K562 (cell line): ENCODE results near the gene RIPK3. TPM values are rescaled to one million over a fixed set of nuclear protein-coding genes. Genes with fewer than 3 reads are reported as not detected.
A peak's percentile ranks its signal among the peaks of the same experiment; 100 is the strongest.

Source experiments
- ATAC-seq: fragments of 200-7000 bp; cut with Tn5 transposase; 3 replicates; pipeline ENCODE4 v1.9.1; 2020; ENCODE audit warnings: moderate library complexity
- BruUV-seq: library from RNA; stranded (reverse); fragments of 400-500 nt; replicated peaks from 2 replicates; lab custom pipeline; 2021; lab: Mats Ljungman, UMichigan
- CTCF ChIA-PET: fragments of 300-600 bp; formaldehyde crosslinking; extraction: SDS; loops from one replicate; lab custom pipeline; 2021; ENCODE audit warnings: low intra/inter-chr PET ratio; lab: Yijun Ruan, JAX
- POLR2A ChIA-PET: fragments of 300-600, 350-650 bp; sonication (Branson Sonifier 250); formaldehyde crosslinking; extraction: SDS; loops from one replicate; lab custom pipeline; 2021; ENCODE audit warnings: antibody characterized with exemption, inconsistent platforms; lab: Yijun Ruan, JAX
- DNase-seq, 4 experiments: peaks; one replicate each; pipeline versions ENCODE4 v3.0.0 to v3.0.0-alpha.2; 2011 to 2018; ENCODE audit warnings: low spot score in 3 of 4, mixed read lengths in 3 of 4; ENCODE audit errors: extremely low read depth in 1 of 4
- FAIRE-seq: peaks from 2 replicates; lab custom pipeline; 2011; peaks lifted over from hg19 to GRCh38; lab: Jason Lieb, UNC
- H2AFZ ChIP-seq: 2 replicates; pipeline ENCODE4 v1.6.0; 2011; ENCODE audit warnings: low read depth, low read length, control low read depth, inconsistent platforms
- H3K27ac ChIP-seq: fragments of 200-600 bp; 3 replicates; pipeline ENCODE4 v1.8.0; 2011; ENCODE audit warnings: low read depth, mild to moderate bottlenecking, control low read depth, inconsistent platforms, low read length, moderate library complexity, mixed read lengths; ENCODE audit errors: extremely low read depth
- H3K27me3 ChIP-seq, 2 experiments: fragments of 300-600 bp in 1 of 2; 2 replicates in 1 of 2; 3 replicates in 1 of 2; pipeline versions ENCODE4 v1.6.0 to v1.8.0; 2011; ENCODE audit warnings: inconsistent platforms in 2 of 2, low read length in 2 of 2, mild to moderate bottlenecking in 1 of 2, mixed read lengths in 1 of 2, moderate library complexity in 1 of 2; ENCODE audit not compliant: control insufficient read depth in 2 of 2, insufficient read depth in 2 of 2
- H3K36me3 ChIP-seq: fragments of 300-600 bp; 3 replicates; pipeline ENCODE4 v1.8.0; 2011; ENCODE audit warnings: mild to moderate bottlenecking, low read length, inconsistent platforms; ENCODE audit not compliant: control insufficient read depth, insufficient read depth
- H3K4me1 ChIP-seq, 2 experiments: fragments of 200-600 bp in 1 of 2; replicated peaks in 1 of 2; 2 replicates in 1 of 2; 3 replicates in 1 of 2; pipeline versions ENCODE4 v1.5.1 to v1.8.0; 2011; ENCODE audit warnings: inconsistent platforms in 2 of 2, low read length in 2 of 2, mild to moderate bottlenecking in 1 of 2, mixed read lengths in 1 of 2, moderate library complexity in 1 of 2; ENCODE audit not compliant: control insufficient read depth in 2 of 2, insufficient read depth in 2 of 2
- H3K4me2 ChIP-seq: 2 replicates; pipeline ENCODE4 v1.6.1; 2011; ENCODE audit warnings: low read length, control low read depth, inconsistent platforms, mixed read lengths; ENCODE audit not compliant: insufficient read depth
- H3K4me3 ChIP-seq: fragments of 200-600 bp; sonication (generic), shearing (Covaris generic); 2 replicates; pipeline ENCODE4 v1.5.1; 2016; ENCODE audit warnings: control low read depth, inconsistent platforms
- H3K79me2 ChIP-seq: fragments of 200-600 bp; 3 replicates; pipeline ENCODE4 v1.8.0; 2011; ENCODE audit warnings: low read length, inconsistent platforms; ENCODE audit not compliant: control insufficient read depth, insufficient read depth
- H3K9ac ChIP-seq, 2 experiments: 2 replicates each; pipeline versions ENCODE4 v1.6.0 to v1.6.1; 2011; ENCODE audit warnings: low read depth in 2 of 2, low read length in 2 of 2, control low read depth in 1 of 2, inconsistent platforms in 1 of 2, mild to moderate bottlenecking in 1 of 2, mixed read lengths in 1 of 2; ENCODE audit not compliant: insufficient read depth in 1 of 2
- H3K9me1 ChIP-seq: one replicate; pipeline ENCODE4 v1.6.0; 2011; ENCODE audit warnings: inconsistent platforms, mild to moderate bottlenecking, low read length, moderate library complexity; ENCODE audit not compliant: control insufficient read depth, insufficient read depth
- H3K9me3 ChIP-seq: replicated peaks from 2 replicates; pipeline ENCODE4 v1.5.1; 2011; ENCODE audit warnings: low read depth, low read length, inconsistent platforms; ENCODE audit not compliant: control insufficient read depth, insufficient read depth
- H4K20me1 ChIP-seq: replicated peaks from 2 replicates; pipeline ENCODE4 v1.6.1; 2011; ENCODE audit warnings: low read length, inconsistent platforms, mixed read lengths; ENCODE audit not compliant: control insufficient read depth, insufficient read depth
- CBFA2T2 ChIP-seq: fragments of 450-650 bp; conservative IDR thresholded peaks from 2 replicates; pipeline ENCODE4 v1.6.1; 2017; ENCODE audit warnings: mild to moderate bottlenecking
- CREM ChIP-seq: IDR thresholded peaks from 2 replicates; pipeline ENCODE4 v1.6.1; 2014; ENCODE audit warnings: antibody characterized with exemption, low read depth
- ELF4 ChIP-seq: fragments of 450-650 bp; formaldehyde crosslinking; IDR thresholded peaks from 2 replicates; pipeline ENCODE4 v1.4.0; 2022; ENCODE audit warnings: missing genetic modification characterization
- HNRNPK ChIP-seq: fragments of 200-400 bp; formaldehyde crosslinking; IDR thresholded peaks from one replicate; pipeline ENCODE4 v1.6.1; 2018; ENCODE audit warnings: mild to moderate bottlenecking, low read depth, low read length; ENCODE audit not compliant: poor library complexity, severe bottlenecking
- OTX1 ChIP-seq: fragments of 450-650 bp; formaldehyde crosslinking; IDR thresholded peaks from 2 replicates; pipeline ENCODE4 v1.4.0; 2022; ENCODE audit warnings: mild to moderate bottlenecking
- SRSF7 ChIP-seq: fragments of 200-400 bp; formaldehyde crosslinking; optimal IDR thresholded peaks from 2 replicates; pipeline ENCODE3; 2017; ENCODE audit warnings: mild to moderate bottlenecking, low read depth, low read length
- VEZF1 ChIP-seq: fragments of 200-800 bp; sonication (Bioruptor generic); IDR thresholded peaks from 2 replicates; pipeline ENCODE4 v1.6.1; 2017; ENCODE audit warnings: missing genetic modification characterization, missing compliant biosample characterization
- ZNF253 ChIP-seq: fragments of 250-450 bp; sonication (Bioruptor Pico); conservative IDR thresholded peaks from 2 replicates; pipeline ENCODE4 v1.6.1; 2021; ENCODE audit warnings: mild to moderate bottlenecking
- ZNF449 ChIP-seq: fragments of 250-450 bp; sonication (Bioruptor Pico); IDR thresholded peaks from 2 replicates; pipeline ENCODE4 v1.8.0; 2022; ENCODE audit warnings: moderate library complexity, mild to moderate bottlenecking, inconsistent platforms
- WGBS: fragments of 100-300 bp; shearing (Covaris generic); methylation state at CpG from one replicate; pipeline ENCODE4 v1.1.6; 2016; ENCODE audit warnings: low coverage, mixed read lengths; ENCODE audit not compliant: insufficient coverage; ENCODE audit errors: missing lambda C conversion rate; 5-methylcytosine and 5-hydroxymethylcytosine counted together
- in situ Hi-C: fragments of 300-500 bp; cut with MboI; formaldehyde crosslinking; loops from 4 replicates; pipeline ENCODE4 v1.15.0; 2018; ENCODE audit warnings: inconsistent platforms, mixed read lengths
- intact Hi-C: fragments of 100-400 bp; cut with micrococcal nuclease; formaldehyde crosslinking; loops from 2 replicates; pipeline ENCODE4 v1.14.2; 2022
- polyA plus RNA-seq, 8 experiments: library from polyadenylated mRNA; depleted of rRNA in 4 of 8; stranded (reverse) in 5 of 8; unstranded in 3 of 8; fragments of >200 nt; fragmentation: Nextera tagmentation in 2 of 8; fragmentation: Illumina TruSeq in 1 of 8; extraction: Ambion mirVana in 2 of 8; extraction: Trizol in 1 of 8; gene quantifications; 2 replicates each; pipeline versions ENCODE4 v1.2.1 to v1.2.3, GENCODE V29; 2011 to 2014; ENCODE audit warnings: inconsistent platforms in 1 of 8, missing spikeins in 1 of 8
- total RNA-seq, 7 experiments: library from RNA; depleted of rRNA in 6 of 7; stranded (reverse); fragments of >200 nt in 6 of 7; fragmentation: Illumina TruSeq in 2 of 7; extraction: Trizol in 2 of 7; gene quantifications; 2 replicates each; pipeline versions ENCODE4 v1.2.1 to v1.2.3, GENCODE V29; 2011 to 2021; ENCODE audit warnings: low replicate concordance in 1 of 7

RIPK3 gene
- total and polyA plus RNA-seq, 9 of the 15 experiments (the other 6 are each of a cell fraction or from before 2014, with no cell fraction given) = 0.03 to 0.43 (median 0.28) TPM; not detected in 3

- Histone ChIP-seq H3K4me3 (no peak overlapping the region), H3K9me3 (no peaks in the 10 kb centered on the region), H3K9me1 (no peaks in the 10 kb centered on the region), H2AFZ (no peak overlapping the region), H3K79me2 (no peaks in the 10 kb centered on the region), H3K4me1 (peaks cover under 1 to 22% of the 10 kb centered on the region in 2 experiments; a peak in 4 of 5 replicates), H4K20me1 (no peaks in the 10 kb centered on the region), H3K9ac (peak overlapping the region in 1 of 2 experiments; percentile 5; a peak in 1 of 4 replicates), H3K4me2 (no peak overlapping the region), H3K27ac (no peak overlapping the region), H3K27me3 (peaks cover 0 to 9% of the 10 kb centered on the region in 2 experiments; a peak in 1 of 5 replicates), H3K36me3 (no peaks in the 10 kb centered on the region)
- ATAC-seq (no peak), FAIRE-seq (no peak), DNase-seq (no peak)
- in situ Hi-C loops = loop anchor here (25.0 kb wide), 1 partner anchor 348 kb away; no protein-coding TSS in a partner anchor
- BruUV-seq = no TSS peak
- intact Hi-C loops = no loop called here
- ChIA-PET POLR2A (interaction anchor here (0.9 kb wide), 1 partner anchor 80 kb away, joined by 3 read pairs; no protein-coding TSS in a partner anchor), CTCF (no interaction called here)
- WGBS = 58% methylated on average over 8 of the region's 14 CpGs
- TF ChIP-seq OTX1 (CRISPR knock-in tag) (no peak), HNRNPK (no peak), ZNF253 (CRISPR knock-in tag) (no peak), CBFA2T2 (no peak), ELF4 (no peak), SRSF7 (no peak), ZNF449 (CRISPR knock-in tag) (no peak), CREM (no peak), VEZF1 (CRISPR knock-in tag) (no peak)
Observed at GRCh38 chr14:24338843-24339242, 948 bp downstream of the RIPK3 start.
